HG02970 (cell line): Measurements from ENCODE around the gene JMY.
"Not testable (repeated sequence)": the region's sequence is repeated elsewhere in the genome, so short reads cannot be mapped to it uniquely, and the experiment has no call there.

Source experiments
- ATAC-seq: cut with Tn5 transposase; IDR thresholded peaks from one replicate; pipeline ENCODE4 v1.9.1; 2021; ENCODE audit warnings: mild to moderate bottlenecking, moderate library complexity, moderate number of reproducible peaks; ENCODE audit not compliant: unreplicated experiment, low FRiP score

The JMY gene

DNA sequence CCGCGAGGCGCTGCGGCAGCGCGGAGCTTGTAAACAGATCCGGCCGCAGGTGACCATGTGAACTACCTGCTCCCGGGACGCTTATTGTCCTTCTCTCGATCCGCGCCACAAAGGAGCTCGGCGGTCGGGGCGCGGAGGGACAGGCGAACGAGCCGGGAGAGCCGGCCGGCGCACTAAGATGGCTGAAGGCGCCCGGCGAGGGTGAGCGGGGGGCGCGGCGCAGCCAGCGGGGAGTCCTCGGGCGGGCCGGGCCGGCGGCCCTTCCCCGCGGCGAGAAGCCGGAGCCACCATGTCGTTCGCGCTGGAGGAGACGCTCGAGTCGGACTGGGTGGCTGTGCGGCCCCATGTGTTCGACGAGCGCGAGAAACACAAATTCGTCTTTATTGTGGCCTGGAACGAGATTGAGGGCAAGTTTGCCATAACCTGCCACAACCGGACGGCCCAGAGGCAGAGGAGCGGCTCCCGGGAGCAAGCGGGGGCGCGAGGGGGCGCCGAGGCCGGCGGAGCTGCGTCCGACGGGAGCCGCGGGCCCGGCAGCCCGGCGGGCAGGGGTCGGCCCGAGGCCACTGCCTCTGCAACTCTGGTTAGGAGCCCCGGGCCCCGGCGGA is 535 bp downstream of the JMY start:
- ATAC-seq = peak; percentile 30

DNA sequence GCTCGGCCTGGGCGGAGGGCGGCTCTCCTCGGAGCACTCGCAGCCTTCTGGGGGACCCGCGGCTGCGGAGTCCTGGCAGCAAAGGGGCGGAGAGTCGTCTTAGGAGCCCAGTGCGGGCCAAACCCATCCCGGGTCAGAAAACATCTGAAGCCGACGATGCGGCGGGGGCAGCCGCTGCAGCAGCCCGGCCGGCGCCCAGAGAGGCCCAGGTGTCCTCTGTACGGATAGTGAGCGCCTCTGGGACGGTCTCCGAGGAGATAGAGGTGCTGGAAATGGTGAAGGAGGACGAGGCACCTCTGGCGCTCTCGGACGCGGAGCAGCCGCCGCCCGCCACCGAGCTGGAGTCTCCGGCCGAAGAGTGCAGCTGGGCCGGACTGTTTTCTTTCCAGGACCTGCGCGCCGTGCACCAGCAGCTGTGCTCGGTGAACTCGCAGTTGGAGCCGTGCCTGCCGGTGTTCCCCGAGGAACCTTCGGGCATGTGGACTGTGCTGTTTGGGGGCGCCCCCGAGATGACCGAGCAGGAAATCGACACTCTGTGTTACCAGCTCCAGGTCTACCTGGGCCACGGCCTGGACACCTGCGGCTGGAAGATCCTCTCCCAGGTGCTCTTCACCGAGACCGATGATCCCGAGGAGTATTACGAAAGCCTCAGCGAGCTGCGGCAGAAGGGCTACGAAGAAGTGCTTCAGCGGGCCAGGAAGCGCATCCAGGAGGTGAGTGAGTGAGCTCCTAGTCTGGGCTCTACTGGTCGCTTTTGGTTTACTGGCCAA is 1.2 kb downstream of the JMY start:
- ATAC-seq = peak; percentile 24

DNA sequence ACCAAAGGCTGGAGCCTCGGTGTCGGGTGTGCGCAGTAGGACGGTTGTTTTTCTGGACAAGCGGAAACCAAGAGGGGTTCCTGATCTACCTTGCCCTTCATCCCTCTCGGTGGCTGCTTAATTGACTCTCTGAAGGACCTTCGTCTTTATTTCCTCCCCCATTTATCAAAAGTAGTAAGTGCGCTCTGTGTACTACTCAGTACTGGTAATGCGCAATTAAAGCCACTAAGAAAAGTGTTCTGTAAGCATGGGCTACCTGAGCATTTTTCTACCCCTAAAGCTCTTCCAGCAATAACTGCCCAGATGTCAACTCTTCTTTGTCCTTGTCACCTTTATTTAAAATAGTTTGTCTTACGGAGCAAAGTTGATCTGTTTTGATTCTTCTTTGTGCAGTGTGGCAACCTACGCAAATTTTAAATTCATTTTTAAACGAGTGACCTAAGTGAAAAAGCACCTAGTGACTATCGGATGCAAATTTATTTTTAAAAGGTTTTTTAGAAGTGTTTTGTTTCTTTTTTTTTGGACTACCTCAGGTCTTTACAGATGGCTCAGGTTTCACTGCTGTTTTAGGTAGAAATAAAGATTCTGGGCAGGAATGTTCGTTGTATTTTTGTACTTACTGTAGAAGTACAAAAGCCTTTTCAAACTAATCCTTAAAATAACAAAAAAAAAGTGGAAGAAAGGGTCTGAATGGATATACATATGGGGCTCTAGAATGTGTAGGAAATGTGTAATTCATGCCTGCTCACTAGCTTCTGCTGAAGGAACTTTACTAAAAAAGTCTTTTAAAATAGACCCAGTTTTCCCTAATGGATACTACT is 2.0 kb downstream of the JMY start:
- ATAC-seq = no peak

DNA sequence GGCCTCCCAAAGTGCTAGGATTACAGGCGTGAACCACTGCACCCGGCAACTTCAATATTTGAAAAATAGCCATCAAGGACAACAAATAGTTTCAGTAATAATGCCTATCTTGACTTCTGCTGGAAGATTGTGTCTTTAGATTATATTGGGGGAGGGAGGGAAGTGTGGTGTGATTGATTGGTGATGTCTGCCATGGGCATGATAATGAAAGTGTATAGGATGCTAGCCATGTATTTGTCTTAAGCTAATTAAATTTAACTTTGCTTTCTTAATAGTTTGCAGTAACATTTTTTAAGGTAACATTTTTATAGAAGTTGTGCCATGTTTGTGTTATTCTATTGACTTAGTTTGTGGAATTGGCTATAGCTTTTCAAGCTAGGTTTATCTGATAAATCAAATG is 4.6 kb downstream of the JMY start:
- ATAC-seq = no peak

DNA sequence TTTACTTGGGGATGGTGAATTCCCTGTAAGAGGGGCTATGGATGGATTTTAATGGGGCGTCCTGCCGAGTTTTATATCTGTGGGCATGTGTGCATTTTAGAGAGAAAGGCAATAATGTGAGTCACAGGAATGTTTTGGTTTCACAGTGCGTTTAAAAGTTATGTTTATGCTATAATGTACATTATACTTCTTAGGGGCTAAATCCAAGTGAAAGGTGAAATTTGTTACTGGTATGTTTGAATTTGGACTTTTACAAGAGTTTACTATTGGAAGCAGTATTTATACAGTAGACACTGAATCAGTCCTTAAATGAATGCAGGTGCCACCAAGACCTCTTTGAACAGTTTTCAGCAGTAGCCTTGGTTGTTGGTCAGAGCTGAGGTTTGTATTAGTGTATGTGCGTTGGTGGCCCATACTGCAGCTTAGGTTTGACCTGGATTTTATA is 5.6 kb downstream of the JMY start:
- ATAC-seq = no peak

DNA sequence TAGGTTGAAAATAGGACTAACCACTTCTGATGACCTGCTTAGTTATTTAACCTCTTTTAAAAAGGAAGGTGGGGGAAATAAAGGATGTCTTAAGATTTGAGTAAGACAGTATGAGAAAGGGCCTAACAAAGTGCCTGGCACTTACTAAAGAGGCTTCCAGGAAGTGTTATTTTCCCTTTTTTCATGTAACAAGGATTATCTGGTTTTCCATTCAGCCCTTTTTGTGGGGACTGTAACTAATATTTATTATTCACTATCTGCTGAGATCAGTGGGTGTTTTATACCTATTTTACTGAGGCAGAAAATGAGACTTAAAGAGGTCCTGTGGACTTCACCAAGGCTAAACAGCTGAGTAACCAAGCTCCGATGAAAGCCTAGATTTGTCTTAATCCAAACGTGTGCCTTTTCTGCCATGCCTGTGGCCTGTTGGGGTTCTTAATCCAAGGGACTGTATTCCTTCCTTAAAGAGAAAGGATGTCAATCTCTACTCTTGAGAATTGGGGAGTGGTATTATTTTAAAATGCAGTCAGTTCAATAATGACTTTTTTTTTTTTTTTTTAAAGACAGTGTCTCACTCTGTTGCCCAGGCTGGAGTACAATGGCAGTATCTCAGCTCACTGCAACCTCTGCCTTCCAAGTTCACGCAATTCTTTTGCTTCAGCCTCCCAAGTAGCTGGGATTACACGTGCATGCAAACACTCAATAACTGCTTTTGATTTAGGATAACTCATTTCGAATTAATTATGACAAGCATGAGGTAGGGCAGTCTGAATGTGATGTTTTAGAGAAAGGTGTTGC is 6.5 kb downstream of the JMY start:
- ATAC-seq = no peak

DNA sequence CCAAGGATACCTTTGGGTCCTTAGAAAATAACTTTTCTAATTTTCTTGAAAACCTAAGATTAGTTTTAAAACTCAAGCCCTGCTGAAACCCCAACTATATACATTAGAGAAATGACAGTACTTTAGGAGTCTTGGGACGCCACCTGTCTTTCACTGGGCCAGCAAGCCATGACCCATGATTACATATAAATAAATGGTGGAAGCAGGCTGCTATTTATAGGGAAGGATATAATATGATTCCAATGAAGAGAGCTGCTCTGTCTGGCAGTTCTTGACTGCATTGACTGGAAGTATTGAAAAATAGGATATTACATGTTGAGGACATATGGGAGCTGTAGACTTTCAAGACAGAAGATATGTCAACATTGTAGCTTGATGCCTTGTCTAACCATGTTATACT is 7.3 kb downstream of the JMY start:
- no peak for ATAC-seq

DNA sequence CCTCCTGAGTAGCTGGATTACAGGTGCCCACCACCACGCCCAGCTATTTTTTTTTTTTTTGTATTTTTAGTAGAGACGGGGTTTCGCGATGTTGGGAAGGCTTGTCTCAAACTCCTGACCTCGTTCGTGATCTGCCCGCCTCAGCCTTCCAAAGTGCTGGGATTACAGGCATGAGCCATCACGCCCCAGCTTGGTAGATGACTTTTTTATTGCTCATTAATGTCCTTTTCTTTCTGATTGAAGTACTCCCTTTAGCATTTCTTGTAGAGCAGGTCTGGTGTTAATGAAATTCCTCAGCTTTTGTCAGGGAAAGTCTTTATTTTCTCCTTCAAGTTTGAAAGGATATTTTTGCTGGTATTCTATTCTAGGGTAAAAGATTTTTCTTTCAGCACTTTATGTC is 18.1 kb downstream of the JMY start:
- not testable (repeated sequence) for ATAC-seq

DNA sequence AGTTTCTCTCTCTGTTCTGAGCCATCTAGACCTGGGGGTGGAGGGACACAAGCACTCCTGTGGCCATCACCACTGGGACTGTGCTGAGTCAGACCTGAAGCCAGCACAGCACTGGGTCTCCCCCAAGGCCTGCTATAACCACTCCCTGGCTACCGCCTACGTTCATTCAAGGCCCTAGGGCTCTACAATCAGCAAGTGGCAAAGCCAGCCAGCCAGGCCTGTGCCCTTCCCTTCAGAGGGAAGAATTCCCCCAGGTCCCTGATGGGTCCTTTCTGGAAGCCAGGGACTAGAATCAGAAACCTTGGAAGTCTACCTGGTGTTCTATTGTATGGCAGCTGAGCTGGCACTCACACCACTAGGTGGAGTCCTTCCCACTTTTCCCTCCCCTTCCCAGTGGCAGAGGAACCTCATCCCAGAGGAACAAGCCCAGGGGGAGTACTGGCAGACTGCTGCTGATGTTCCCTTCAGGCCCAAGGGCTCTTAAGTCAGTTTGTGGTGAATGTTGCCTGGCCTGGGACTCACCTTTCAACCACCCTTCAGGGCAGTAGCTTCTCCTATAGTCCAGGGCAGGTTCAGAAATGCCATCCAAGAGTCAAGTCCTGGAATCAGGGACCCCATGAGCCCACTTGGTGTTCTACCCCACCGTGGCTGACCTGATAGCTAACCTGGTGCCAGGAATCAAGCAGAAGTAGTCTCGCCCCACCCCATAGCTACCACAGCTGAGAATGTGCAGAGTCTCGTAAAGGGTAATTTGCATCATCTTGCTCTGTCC is 20.0 kb downstream of the JMY start:
- ATAC-seq = no peak

DNA sequence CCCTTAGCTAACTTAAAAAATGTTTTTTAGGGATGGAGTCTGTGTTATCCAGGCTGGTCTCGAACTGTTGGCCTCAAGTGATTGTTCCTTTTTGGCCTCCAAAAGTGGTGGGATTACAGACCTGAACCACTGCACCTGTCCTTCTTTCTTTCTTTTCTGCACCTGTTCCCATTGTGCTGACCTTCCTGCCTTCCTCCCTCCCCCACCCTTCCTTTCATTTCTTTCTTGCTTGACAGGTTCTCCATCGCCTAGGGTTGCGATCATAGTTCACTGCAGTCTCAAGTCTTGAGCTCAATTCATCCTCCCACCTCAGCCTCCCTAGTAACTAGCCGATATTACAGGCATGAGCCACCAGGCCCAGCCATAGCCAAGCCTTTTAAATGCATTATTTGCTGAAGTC is 20.6 kb downstream of the JMY start:
- ATAC-seq = no peak

DNA sequence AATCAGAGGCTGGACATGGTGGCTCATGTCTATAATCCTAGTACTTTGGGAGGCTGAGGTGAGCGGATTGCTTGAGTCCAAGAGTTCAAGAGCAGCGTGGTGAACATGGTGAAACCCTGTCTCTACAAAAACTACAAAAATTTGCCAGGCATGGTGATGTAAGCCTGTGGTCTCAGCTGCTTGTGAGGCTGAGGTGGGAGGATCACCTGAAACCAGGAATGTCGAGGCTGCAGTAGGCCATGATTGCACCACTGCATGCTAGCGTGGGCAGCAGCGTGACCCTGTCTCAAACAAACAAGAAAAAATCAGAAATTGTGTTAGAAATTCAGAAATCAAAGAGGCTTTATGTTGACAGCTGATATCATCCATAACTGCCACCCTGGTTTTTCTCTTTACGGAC is 21.4 kb downstream of the JMY start:
- ATAC-seq = no peak

DNA sequence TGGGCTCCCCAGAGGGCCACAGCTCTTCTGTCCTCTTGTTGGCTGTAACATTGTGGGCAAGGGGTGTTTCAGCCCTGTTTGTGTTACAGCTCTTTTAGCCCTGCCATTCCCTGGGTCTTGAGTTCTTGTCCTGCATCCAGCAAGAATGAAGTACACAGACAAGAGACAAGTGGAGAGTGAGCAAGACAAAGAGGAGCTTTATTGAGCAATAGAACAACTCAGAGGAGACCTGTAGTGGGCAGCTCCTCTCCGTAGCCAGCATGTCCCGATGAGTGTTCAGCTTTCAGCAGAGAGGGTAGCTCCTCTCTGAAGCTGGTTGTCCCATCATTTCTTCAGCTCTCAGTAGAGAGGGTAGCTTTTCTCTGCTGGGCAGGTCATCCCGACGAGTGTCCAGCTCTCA is 22.9 kb downstream of the JMY start:
- no peak for ATAC-seq

DNA sequence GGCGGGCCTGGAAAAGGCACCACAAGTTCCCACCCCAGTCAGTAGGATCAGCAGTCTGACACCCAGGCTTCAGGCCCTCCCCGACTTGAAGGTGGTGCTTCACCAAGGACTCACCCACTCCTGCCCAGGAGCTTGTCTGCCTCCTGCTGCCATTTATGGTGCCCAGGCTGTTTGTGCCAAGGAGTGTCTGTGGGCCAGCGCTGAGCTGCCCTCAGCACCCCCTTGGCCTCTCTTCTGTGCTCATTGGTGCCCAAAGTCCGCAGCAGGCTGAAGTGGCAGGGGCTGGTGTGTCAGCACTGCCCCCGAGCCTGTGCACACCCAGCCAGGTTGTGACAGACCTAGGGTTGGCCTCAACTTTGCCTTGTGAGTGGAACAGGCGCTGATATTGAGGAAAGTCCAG is 23.5 kb downstream of the JMY start:
- ATAC-seq = no peak

DNA sequence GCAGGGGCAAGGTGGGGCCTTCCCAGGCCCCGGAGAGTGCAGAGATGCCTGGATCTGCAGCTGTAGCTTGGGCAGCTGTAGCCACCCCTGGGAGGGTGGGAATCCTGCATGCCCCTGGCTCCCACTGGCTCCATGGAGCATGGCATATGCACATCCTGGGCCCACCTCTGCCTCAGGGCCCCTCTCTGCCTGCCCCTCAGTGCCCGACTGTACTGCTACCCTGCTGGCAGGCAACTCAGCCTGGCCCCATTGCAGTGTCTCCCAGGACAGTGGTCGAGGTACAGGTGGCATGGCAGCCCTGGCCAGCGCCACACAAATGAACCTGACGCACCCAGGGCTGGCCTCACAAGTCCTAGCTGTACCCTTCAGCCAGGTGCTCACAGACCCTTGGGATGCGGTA is 23.9 kb downstream of the JMY start:
- ATAC-seq = no peak

DNA sequence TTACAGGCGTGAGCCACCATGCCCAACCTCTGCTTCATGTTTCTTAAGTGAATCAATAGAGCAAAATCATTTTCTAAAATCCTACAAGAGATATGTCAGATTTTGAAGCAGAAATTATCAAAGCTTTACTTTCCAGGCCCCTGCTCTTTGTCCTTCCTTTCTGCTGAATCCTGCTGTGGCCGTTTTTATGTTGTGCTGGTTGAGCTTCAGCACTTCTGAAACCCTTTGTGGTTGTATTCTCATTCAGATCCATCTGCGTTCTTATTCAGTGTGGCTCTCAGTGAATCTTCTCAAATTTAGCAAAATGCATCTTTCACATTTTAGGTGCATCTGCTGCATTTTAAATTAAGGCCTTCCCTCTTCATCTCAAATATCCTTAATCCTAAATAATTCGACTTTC is 26.0 kb downstream of the JMY start:
- ATAC-seq = no peak

DNA sequence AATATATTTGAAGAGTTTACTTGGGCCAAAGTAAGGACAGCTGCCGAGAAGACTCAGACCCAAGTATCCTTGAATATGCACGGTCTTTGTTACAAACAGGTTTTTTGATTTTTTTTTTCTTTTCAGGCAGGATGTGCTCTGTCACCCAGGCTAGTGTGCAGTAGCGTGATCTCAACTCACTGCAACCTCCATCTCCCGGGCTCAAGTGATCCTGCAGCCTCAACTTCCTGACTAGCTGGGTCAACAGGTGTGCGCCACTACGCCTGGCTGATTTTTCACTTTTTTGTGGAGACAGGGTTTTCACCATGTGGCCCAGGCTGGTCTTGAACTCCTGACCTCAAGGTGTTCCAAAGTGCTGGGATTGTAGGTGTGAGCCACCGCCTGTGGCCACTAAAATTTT is 27.4 kb downstream of the JMY start:
- ATAC-seq = no peak

DNA sequence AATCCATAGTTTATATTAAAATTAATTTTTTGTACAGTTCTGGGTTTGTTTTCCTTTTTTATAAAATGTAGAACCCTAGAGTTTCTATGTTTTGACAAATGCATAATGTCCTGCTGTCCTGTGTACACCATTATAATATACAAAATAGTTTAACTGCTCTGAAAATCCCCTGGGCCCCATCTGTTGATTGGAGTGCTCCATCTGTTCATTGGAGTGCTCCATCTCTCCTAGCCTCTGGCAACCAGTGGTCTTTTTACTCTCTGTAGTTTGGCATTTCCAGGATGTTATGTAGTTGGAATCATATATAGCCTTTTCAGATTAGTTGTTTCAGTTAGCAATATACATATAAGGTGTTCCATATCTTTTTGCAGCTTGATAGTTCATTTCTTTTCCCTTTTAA is 31.2 kb downstream of the JMY start:
- no peak for ATAC-seq

DNA sequence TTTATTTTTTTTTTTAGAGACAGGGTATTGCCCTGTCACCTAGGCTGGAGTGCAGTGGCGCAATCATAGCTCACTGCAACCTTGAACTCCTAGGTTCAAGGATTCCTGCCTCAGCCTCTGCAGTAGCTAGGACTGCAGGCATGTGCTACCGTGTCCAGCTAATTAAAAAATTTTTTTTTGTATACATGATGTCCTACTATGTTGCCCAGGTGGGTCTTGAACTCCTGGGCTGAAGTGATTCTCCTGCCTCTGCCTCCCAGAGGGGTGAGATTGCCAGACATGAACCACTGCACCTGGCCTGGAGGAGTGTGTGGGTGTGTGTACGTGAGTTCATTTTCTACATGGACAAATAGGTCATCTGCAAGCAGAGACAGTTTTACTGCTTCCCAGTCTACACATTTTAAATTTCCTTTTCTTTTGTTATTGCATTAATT is 33.8 kb downstream of the JMY start:
- no peak for ATAC-seq

DNA sequence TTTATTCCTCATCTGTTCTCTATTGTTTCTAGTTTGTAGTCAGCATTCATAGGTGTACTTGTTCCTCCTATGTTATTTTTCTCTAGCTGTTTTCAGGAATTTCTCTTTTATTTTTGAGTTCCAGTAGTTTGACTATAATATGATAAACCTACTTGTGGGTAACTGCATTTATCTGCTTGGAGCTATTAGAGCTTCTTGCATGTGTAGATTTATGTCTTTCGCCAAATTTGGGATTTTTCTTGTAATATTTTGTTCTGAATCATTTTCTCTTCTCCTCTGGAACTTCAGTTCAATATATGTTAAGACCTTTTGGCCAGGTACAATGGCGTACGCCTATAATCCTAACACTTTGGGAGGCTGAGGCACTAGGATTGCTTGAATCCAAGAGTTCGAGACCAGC is 37.4 kb downstream of the JMY start:
- ATAC-seq = no peak

DNA sequence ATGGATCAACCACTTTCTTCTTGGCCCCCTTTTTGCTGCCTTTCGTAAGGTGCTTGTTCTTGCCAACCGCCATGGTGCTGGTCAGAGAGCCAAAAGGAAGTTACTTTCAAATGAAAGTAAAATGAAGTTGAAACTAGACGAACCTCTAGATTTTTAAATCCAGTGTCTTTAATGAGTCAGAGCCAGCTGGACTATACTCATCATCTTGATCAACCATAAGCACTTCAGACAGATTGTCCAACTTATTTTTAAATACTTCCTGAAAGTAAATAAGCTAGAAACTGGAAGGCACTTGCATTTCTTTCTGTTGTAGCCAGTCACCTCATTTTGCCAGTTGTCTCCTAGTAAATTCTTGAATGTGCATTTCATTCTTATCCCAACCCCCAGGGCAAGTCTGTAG is 48.9 kb downstream of the JMY start:
- no peak for ATAC-seq
